CD4-positive, alpha-beta T cell treated with Interleukin-17A for 4 hours (primary cell): Measurements from ENCODE around the gene EEIG2.

ENCODE experiments used
- DNase-seq: peaks from one replicate; pipeline ENCODE4 v3.0.0-alpha.2; 2020; ENCODE audit warnings: mixed read lengths

Gene EEIG2

GRCh38 chr1:108585313-108585712 is 25.4 kb downstream of the EEIG2 start:
- DNase-seq = no peak

GRCh38 chr1:108590441-108590840 is 30.5 kb downstream of the EEIG2 start:
- DNase-seq = no peak

- peak; percentile 15 for DNase-seq
Observed at GRCh38 chr1:108590957-108591356, 31.1 kb downstream of the EEIG2 start.

GRCh38 chr1:108591466-108591865 is 31.6 kb downstream of the EEIG2 start:
- no peak for DNase-seq

GRCh38 chr1:108592030-108592759 is 32.3 kb downstream of the EEIG2 start:
- DNase-seq = no peak

- no peak for DNase-seq
Observed at GRCh38 chr1:108593448-108593847, 33.5 kb downstream of the EEIG2 start.

GRCh38 chr1:108595507-108595906 is 35.6 kb downstream of the EEIG2 start:
- no peak for DNase-seq

GRCh38 chr1:108597041-108597440 is 37.1 kb downstream of the EEIG2 start:
- DNase-seq = no peak

- DNase-seq = no peak
Observed at GRCh38 chr1:108598340-108598739, 38.4 kb downstream of the EEIG2 start.

GRCh38 chr1:108600504-108600903 is 40.6 kb downstream of the EEIG2 start:
- no peak for DNase-seq

- no peak for DNase-seq
Observed at GRCh38 chr1:108601708-108602410, 42.0 kb downstream of the EEIG2 start.

- no peak for DNase-seq
Observed at GRCh38 chr1:108605633-108606032, 45.7 kb downstream of the EEIG2 start.

GRCh38 chr1:108606478-108606877 is 46.6 kb downstream of the EEIG2 start:
- no peak for DNase-seq

GRCh38 chr1:108609483-108610049 is 49.7 kb downstream of the EEIG2 start:
- no peak for DNase-seq
